ENCODE results near the gene CRMP1. TPM values are rescaled to one million over a fixed set of nuclear protein-coding genes. Genes with fewer than 3 reads are reported as not detected.

CRMP1 gene
- total RNA-seq, 1 donor from 2014 or later, result 0.13 TPM

GRCh38 chr4:5921101-5921980 is 28.5 kb upstream of the CRMP1 start:
- DNase-seq (ENCODE audit: low read depth in 2 of 2), result no peak

GRCh38 chr4:5919571-5919970 is 26.7 kb upstream of the CRMP1 start:
- no peak for DNase-seq (ENCODE audit: low read depth in 2 of 2)

DNA sequence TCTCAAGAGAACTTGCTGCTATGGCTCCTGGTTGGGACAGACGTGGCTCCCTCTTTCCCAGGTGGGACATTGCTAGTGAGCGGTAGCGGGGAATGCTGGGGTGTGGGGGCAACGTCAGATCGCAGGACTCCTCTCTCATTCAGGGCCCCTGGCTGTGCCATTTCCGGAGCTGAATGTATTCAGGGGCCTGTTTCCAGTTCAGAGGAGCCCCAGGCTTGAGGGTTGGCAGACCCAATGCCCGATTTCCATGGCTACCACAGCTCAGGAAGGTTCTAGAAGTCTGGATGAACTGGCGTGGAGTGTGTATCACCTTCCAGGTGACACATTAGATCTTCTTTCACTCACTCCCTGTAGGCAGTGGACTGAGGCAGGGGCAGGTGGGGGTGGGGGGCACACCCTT is 26.2 kb upstream of the CRMP1 start:
- DNase-seq (ENCODE audit: low read depth in 2 of 2), result no peak

DNA sequence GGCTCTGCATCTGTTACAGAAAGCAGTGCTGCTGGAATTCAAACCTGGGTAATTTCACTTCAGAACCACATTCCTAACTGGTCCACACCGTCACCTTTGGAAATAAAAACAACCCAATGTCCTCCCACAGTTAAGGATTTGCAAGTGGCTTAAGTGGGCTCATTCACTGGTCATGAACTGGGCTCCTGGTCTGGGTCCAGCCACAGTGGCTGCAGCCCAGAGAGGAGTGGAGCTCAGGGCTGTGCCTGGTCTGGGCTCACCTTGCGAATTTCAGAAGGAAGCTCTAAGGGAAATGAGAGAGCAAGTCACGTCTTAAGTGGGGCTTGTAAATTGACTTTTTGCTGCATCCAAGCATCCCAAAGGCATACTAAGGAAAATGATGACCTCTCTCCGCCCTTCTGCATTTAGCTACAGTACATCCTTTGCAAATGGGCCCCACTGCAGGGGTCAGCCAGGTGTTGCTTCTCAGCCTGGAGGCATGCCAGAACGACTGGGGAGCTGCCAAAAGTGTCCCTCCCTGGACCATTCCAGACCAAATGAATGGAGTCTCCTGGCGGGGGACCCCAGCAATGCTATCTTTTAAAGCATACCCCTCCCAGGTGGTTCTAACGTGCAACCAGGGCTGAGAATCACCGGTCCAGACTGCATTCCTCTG is 25.6 kb upstream of the CRMP1 start:
- DNase-seq (ENCODE audit: low read depth in 2 of 2), result no peak

- no peak for DNase-seq (ENCODE audit: low read depth in 2 of 2)
These were observed 24.8 kb upstream of the CRMP1 start for GRCh38 chr4:5917672-5918071.

DNA sequence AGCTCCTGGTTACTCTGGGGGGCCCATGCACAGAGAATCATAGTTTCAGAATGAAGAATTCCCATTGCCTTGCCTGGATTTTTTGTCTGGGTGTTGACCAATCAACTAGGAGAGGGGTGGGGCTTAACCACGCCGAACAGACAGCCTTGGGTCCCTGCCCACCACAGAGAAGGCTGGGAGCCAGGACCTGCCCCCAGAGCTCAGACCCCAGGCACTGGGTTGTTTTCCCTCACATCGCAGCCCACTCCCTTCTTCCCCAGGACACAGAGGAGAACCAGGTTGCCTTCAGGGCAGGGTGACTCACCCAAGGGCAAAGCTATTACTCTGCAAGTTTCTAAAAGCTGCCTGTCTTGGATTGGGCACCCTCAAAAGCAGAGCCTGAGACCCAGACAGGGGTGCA is 23.3 kb upstream of the CRMP1 start:
- DNase-seq (ENCODE audit: low read depth in 2 of 2), result no peak

DNA sequence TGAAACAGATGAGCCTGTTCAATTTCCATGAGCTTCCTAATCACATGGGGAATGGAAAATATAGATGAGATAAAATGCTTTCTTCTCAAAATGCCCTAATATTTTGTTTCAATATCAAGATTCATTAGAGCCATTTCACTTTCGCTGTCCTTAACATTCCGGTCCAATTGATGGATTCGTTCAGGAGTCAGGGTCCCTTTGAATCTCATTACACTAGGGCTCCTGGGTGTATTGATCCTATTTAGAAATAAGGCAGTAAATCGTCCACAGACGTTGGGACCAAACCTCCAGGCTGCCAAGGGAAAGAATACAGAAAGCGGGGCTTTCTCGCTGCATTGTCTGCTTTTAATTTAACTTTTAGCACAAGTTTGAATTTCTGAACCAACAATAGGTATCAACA is 20.6 kb upstream of the CRMP1 start:
- DNase-seq (ENCODE audit: low read depth in 2 of 2), result no peak

- DNase-seq (ENCODE audit: low read depth in 2 of 2), result peak; percentile 25 to 37
These were observed 19.7 kb upstream of the CRMP1 start for GRCh38 chr4:5912614-5913019.

DNA sequence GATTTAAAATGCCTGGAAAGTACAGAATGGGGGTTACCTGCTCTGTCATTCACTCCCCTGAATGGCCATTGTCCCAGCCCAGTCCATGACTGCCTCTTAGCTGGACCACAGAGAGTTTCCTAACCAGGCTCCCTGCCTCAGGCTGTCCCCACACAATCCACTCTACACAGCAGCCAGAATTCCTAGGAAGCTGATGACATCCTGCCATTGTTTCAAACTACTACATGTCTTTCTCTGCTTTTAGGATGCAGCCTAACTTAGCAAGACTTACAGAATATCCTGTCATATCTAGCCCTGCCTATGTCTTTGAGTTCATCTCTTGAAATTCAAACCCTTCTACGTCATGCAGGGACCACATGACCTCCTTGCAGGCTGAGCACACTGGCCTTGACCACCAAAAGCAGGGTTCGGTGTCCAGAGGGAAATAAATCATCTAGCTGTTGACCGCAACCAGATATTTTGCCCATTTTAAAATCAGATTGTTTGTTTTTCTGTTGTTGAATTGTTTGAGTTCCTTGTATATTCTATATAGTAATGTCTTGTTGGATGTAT is 16.1 kb upstream of the CRMP1 start:
- peak; percentile 30 to 33 for DNase-seq (ENCODE audit: low read depth in 2 of 2)

DNA sequence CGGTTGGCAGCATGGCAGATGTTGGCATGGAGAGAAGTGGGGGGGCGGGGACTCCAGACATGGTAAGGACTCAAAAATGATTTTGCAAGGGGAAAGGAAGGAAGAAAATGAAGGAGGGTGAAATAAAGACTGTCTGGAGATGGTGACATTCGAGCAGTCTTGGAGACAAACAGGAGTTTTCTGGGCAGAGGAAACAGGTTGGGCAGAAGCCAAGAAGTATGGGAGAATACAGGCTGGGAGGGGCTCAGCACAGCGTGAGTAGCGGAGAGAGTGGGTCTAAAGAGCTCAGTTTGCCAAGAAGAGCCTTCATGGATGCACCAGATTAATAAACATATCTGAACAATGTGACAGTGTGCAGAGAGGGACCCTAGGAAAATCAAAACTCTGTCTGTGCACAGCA is 13.3 kb upstream of the CRMP1 start:
- DNase-seq (ENCODE audit: low read depth in 2 of 2), result no peak

DNA sequence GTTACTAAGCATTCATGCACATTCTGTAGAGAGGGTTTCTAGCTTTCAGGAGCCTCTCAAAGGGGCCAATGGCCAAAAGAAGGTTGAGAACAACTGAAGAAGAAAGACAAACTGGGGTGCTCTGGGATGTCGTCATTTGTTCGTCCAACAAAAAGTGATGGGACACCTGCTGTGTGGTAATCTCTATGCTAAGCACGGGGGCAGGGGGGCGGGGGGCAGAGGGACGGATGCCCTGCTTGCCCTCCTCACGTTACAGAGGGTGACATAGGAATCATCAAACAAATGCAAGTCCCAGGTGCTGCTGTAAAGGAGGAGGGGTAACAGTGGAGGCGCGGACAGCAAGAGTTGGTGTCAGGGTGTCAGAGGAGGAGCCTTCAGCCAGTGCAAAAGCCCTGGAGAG is 12.8 kb upstream of the CRMP1 start:
- DNase-seq (ENCODE audit: low read depth in 2 of 2), result no peak

GRCh38 chr4:5900844-5901243 is 8.0 kb upstream of the CRMP1 start:
- no peak for DNase-seq (ENCODE audit: low read depth in 2 of 2)

DNA sequence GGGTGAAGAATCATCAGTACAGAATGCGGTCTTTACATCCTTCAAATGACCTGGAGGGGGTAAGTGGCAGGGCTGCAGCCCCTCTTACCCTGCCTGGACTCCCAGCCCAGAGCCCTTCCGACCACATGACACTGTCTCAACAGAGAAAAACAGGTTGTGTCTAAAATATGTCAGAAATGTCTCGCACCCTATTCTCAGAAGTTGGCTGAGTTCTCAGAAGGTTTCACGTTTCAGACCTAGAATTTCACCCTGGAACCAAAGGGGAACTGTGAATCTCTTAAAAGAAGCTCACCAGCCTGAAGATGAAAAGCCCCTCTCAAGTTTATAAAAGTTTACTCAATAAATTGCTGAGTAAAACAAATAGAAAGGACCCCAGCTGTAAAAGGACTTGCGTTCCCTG is 7.0 kb upstream of the CRMP1 start:
- DNase-seq (ENCODE audit: low read depth in 2 of 2), result no peak

GRCh38 chr4:5899396-5899795 is 6.5 kb upstream of the CRMP1 start:
- no peak for DNase-seq (ENCODE audit: low read depth in 2 of 2)

GRCh38 chr4:5897674-5898073 is 4.8 kb upstream of the CRMP1 start:
- no peak for DNase-seq (ENCODE audit: low read depth in 2 of 2)

DNA sequence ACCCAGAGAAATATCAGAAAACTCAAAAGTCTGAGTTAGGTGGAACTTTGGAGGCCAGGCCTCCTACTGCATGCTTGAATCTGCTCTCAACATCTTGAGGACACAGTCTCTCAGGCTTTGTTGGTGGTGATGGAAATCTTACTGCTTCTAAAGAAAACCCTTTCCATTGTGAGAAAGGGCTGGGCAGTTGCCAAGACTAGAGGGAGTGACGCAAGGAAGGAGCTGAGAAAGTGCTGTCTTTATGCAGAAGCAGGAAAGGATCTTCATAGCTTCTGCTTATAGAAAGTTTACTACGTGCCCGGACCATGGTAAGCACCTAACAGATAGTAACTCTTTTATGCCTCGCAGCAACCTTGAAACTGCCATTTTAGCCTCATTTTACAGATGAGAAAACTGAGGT is 2.4 kb upstream of the CRMP1 start:
- no peak for DNase-seq (ENCODE audit: low read depth in 2 of 2)

GRCh38 chr4:5894266-5894665 is 1.4 kb upstream of the CRMP1 start:
- DNase-seq (ENCODE audit: low read depth in 2 of 2), result no peak

DNA sequence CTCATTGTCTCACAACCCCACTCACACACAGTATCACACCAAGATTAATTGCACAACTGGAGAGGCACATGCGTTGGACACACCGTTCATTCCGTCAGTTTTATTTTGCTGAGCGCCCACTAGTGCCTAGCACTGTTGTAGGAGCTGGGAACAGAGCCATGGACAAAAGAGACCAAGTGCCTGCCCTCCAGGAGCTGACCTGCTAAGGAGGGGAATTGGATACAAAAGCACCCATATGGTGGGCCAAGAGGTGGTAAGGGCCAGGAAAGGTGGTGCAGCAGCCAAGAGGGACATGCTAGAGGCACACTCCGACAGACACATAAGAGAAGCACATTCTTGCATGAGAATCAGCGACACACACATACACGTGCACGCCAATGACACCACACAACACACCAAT is 705 bp upstream of the CRMP1 start:
- DNase-seq (ENCODE audit: low read depth in 2 of 2), result no peak

- DNase-seq (ENCODE audit: low read depth in 2 of 2), result no peak
These were observed 423 bp downstream of the CRMP1 start for GRCh38 chr4:5892323-5893003.

DNA sequence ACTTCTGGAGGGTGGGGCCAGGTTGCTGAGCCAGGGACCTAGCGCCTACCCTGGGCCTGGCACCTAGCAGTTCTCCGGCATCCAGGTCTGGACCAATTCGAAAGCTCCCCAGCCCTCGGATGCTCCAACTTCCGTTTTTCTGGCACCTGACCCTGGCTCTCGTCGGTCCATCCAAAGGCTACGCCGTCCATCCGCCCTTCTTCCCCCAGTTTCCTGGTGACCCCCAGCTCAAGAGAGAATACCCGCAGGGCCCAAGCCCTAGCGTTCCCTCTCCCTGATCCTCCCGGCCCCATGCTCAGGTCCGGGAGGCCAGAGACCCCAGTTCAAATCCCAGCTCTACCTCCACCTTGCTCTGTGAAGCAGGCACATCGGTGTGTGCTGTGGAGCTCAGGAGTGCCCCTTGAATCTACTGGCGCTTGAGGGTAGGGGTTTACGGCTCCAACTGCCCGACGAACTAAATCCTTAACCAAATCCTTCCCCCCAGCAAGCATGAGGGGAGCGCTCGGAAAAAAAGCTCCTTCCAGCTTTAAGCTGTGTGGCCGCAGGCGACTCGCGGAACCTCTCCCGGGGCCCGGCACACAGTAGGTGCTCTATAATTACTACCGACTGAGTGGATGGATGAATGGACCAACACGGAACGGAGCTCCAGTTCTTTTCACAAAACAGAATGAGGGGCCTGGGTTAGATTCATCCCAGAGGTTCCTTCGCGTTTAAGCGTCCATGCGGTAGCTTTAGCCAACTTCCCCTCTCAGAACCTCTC is 1.1 kb downstream of the CRMP1 start:
- DNase-seq (ENCODE audit: low read depth in 2 of 2), result no peak

- DNase-seq (ENCODE audit: low read depth in 2 of 2), result no peak
These were observed 2.7 kb downstream of the CRMP1 start for GRCh38 chr4:5890063-5890727.
